HPDE6-E6E7 (cell line): ENCODE data around the gene SLC27A2.
A peak's percentile ranks its signal among the peaks of the same experiment; 100 is the strongest.

Experiments
- DNase-seq: peaks from one replicate; pipeline ENCODE4 v3.0.0; 2011; ENCODE audit warnings: missing footprints; ENCODE audit errors: extremely low spot score

Gene SLC27A2

DNA sequence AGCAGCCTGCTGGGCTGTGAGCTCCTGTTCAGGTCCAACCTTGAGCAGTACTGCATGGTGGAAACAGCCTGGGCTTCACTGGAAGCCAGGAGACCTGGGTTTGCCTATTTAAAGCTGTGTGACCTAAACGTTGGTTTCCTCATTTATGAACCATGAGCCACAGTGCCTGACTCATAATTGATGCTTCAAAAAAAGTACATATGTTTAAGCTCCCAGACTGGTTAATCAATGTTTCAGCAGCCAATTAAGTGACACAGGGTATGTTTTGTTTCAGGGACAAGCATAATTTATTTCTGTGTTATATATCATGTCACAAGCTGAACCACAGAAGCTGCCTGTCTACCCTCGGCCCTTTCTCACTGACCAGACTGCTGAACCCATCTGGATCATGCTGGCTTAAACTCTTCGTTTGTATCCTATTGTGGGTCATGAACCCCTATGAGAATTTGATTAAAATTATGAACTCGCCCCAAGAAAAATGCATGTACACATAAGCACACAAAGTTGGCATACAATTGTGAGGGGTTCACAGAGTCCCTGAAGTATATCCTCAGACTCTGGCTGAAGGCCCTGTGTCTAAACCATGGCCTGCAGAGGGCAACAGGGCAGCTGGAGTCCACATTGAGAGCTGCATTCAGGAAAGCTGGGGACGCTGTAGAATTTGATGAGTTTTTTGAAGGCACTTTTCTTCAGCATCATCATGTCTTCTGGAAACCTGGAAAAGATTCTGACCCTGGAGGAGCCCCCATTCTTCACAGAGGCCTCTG lies 59.9 kb downstream of the SLC27A2 start:
- DNase-seq: peak; percentile 15

DNA sequence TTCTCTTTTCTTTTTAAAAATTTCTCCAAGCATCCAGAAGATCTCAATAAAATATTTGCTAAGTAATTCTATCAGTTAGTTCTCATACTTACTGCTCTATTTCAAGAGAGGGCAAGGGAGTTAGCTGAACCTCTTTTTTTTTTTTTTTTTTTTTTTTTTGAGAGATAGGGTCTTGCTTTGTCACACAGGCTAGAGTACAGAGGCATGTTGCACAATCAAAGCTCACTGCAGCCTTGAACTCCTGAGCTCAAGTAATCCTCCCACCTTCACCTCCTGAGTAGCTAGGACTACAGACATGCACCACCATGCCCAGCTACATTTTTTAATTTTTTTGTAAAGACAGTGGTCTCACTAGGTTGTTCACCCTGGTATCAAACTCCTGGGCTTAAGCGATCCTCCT lies 62.2 kb downstream of the SLC27A2 start:
- DNase-seq: no peak

GRCh38 chr15:50244959-50245624 lies 63.1 kb downstream of the SLC27A2 start:
- DNase-seq: no peak

GRCh38 chr15:50246631-50247030 lies 64.6 kb downstream of the SLC27A2 start:
- DNase-seq: no peak

DNA sequence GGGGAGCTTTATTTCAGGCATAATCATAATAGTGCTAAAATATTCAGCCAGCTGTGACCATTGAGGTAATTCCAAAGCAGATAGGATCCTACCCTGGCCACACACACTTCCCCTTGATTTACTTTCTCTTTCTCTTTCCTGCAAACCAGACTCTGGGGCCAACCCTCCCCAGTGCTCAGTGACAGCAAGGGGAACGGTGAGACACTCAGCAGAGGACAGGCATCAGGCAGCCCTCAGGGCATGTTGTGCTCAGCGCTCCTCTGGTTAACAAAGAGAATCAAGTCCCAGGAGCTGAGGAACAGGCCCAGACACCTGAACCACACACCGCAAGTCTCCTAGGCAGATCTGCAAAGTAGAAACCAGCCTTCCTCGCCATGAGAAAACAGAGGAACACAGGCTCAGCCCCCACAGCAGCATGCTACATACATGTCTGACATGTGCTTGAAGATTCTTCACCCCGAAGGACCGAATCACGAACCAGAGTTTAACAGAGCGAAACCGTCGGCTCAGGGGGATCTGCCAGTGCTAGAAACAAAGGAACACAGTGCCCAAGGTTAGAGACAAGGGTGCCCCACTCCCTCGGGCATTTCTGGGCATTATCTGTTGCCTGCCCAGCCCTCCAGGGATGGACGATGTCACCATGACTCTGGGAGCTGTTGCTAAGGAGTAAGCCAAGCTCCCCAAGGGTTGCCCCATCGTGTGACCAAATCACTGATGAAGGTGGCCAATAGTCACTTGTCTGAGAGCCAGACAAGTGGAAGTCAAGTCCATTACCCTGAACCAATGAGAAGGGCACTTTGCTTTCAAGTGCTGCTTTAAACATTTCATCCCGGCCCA lies 66.0 kb downstream of the SLC27A2 start:
- peak; percentile 60 for DNase-seq

- no peak for DNase-seq
Observed at GRCh38 chr15:50248994-50249582, 67.1 kb downstream of the SLC27A2 start.

DNA sequence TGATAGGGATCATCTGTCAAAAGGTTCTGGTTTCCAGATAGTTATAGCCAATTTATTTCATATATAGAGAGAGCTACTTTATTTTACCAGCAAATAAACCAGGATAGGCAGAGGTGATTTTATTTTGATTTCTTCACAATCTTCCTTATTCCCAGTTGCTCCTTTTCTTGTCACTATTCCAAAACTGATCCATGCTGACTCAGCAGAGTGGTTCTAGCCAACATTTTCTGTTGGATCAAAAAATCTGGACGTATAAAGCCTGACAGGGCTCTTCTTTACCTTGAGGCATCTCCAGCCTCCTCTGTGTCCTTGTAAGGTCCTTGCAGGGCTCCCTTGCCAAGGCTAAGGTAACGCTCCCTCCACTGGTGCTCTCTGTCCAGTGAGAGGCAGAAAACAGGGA lies 67.7 kb downstream of the SLC27A2 start:
- no peak for DNase-seq

DNA sequence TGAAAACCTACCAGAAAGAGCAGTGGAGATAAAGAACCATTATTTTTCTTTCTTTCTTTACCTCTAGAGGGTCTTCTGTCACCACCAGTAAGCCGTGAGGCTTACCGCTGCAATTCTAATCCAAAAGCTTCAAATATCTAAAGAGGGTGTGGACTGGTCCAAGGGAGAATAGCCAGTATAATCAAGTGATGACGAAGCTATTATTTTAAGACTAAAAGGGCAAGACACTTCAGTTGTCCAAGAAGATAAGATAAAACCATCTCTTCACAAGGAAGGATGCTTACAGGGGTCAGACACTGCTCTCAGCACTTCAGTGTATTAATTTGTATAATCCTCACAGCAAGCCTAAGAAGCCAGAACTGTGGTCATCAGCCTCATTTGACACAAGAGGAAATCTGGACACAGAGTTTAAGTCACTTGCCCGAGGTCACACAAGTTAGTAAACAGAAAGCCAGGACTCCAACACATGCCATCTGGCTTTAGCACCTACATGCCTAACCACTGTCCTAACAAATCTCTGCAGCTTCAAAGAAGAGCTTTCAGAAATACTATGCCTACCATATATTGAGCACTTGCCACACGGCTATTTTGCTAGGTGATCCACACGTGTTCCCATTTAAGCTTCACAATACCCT lies 68.9 kb downstream of the SLC27A2 start:
- DNase-seq: no peak

DNA sequence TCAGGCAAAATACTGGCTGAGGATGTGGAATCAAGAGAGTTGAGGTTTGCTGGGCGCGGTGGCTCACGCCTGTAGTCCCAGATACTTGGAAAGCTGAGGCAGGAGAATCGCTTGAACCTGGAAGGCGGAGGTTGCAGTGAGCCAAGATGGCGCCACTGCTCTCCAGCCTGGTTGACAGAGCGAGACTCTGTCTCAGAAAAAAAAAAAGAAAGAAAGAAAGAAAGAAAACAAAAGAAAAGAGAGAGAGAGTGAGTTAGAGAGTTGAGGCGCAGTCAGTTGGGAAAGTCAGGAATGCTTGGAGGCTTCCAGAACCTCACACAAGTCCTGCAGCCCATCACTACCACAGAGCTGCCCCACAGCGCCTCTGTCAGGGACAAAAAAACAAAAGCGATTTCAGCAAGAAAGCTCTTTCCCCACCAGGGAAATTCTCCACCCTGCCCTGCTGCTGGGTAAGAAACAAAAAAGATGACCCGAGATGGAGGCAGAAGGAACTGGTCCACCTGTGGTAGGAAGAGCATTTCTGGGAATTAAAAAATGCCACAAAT lies 69.7 kb downstream of the SLC27A2 start:
- no peak for DNase-seq

- no peak for DNase-seq
Observed at GRCh38 chr15:50252556-50252955, 70.6 kb downstream of the SLC27A2 start.

DNA sequence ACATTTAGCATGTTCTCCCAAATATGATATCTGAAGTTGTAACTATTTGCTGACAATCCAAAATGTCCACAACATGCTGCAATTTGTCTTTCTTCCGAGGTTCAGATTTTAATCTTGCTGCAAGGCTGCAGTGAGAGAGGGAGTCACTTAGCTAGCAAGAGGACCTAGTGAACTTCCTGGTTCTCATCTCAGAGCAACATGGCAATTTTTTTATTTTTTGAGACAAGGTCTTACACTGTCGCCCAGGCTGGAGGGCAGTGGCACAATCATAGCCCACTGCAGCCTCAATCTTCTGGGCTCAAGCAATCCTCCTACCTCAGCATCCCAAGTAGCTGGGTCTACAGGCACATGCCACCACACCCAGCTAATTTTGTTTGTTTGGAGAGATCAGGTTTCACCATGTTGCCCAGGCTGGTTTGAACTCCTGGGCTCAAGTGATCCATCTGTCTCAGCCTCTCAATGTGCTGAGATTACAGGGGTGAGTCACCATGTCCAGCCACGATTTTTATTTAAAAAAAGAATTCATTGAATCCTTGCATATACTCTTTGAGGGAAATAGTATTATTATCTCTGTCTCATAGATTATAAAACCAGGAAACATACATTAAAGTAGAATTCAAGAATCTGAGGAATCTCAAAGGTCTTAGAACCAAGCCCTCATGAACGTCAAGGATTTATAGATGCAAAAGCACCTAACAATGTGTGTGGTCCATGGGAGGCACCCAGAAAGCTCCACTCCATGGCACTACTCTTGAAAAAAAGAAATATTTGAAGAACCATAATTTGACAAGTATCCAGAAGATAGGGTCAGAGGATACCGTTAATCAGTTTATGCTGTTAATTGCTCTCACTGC lies 74.4 kb downstream of the SLC27A2 start:
- no peak for DNase-seq

GRCh38 chr15:50257332-50257731 lies 75.3 kb downstream of the SLC27A2 start:
- DNase-seq: no peak

DNA sequence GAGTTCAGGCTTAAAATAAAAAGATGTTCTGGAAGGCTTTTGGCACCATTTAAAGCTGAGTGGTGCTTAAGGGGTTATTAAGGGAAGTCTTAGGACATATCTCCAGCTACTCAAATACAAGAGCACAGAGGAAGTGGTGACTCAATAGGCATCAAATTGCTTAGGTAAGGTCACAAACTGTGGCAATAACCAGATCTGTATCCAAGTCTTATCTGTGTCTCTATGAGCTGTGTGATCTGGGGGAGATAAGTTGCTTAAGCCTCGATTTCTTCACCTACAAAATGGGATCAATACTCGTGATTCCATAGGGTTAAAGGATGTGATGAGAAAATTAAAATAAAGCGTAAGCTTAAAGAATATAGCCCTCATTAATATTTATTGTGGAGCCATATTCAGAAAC lies 75.9 kb downstream of the SLC27A2 start:
- DNase-seq: peak; percentile 37

DNA sequence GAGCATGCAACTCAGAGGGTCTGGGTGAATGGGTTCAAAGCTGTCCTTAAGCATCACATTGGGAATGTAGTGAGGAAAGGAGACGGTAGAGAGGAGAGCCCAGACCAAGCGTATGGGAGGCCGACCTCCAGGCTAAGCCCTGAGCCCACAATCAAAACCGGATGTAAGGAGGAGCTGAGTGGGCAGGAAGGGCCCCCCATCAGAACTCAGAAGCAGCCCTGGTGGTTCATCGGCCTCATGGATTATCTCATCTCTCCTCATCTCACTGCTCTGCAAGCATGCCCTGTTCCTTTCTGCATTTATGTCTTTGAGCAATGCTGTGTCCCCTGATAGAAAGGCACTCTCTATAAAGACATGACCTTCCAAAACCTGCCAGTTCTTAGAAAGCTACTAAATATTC lies 77.3 kb downstream of the SLC27A2 start:
- DNase-seq: no peak

GRCh38 chr15:50260969-50261496 lies 79.0 kb downstream of the SLC27A2 start:
- DNase-seq: no peak

- DNase-seq: no peak
Observed at GRCh38 chr15:50261981-50262380, 80.0 kb downstream of the SLC27A2 start.

DNA sequence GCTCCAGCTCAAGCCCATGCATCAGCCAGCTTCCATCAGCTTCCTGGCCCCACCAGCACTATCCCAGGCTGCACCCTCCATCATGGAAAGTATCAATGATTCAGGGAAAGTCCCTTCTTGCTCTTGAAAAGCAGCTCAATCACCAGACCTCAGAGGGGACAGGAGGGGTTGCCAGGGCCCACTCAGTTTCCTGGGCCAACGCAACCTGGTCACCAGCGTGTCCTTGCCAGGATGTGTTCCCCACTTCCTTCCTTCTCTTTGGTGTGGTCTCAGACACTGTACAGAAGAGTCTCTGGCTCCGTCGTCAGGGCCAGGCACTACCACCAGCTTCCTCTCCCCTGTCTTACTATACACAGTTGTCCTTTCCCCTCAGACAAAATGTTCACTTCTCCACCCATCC lies 80.5 kb downstream of the SLC27A2 start:
- no peak for DNase-seq

DNA sequence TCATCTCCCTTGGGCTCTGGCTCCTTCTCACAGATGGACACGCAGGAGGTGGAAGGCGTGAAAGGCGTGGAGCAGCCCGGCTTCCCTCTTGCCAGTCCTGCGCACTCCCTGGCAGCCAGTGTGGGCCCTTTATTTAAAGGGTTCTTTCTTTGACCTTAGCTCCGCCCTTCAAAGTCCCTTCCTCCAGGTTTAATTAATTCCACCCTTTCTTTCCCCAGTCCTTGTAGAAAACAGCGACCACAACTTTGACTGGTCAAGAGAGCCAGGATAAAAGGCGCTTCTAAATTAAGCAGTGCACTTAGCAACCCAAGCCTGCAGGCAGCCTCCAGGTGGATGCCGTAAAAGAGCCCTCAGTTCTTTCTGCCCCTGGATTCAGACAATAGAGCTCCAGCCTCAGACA lies 83.6 kb downstream of the SLC27A2 start, which contains the start of gene HDC:
TSS of gene HDC (minus strand) at position 107 of the 400 bp plus-strand sequence. CDS start at position 4, 103 bp downstream.
- DNase-seq: no peak

DNA sequence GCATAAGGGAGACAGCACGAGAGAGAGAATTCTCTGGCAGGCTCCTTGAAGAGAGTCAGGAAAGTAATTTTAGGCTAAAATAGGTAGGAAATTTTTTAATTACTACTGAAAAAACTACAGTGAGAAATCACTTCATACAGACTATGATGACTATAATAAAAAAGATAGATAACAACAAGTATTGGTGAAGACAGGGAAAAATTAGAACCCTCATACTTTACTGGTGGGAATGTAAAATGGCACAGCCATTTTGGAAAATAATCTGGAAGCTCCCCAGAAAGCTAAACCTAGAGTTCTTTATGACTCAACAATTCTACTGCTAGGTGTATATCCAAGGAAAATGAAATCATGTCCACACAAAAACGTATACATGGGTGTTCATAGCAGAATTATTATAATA lies 85.6 kb downstream of the SLC27A2 start:
- no peak for DNase-seq

- no peak for DNase-seq
Observed at GRCh38 chr15:50275091-50275490, 93.1 kb downstream of the SLC27A2 start.
